ENCODE results near the gene GRK4.
"Not testable (repeated sequence)": the region's sequence is repeated elsewhere in the genome, so short reads cannot be mapped to it uniquely, and the experiment has no call there.

GRK4 gene

DNA sequence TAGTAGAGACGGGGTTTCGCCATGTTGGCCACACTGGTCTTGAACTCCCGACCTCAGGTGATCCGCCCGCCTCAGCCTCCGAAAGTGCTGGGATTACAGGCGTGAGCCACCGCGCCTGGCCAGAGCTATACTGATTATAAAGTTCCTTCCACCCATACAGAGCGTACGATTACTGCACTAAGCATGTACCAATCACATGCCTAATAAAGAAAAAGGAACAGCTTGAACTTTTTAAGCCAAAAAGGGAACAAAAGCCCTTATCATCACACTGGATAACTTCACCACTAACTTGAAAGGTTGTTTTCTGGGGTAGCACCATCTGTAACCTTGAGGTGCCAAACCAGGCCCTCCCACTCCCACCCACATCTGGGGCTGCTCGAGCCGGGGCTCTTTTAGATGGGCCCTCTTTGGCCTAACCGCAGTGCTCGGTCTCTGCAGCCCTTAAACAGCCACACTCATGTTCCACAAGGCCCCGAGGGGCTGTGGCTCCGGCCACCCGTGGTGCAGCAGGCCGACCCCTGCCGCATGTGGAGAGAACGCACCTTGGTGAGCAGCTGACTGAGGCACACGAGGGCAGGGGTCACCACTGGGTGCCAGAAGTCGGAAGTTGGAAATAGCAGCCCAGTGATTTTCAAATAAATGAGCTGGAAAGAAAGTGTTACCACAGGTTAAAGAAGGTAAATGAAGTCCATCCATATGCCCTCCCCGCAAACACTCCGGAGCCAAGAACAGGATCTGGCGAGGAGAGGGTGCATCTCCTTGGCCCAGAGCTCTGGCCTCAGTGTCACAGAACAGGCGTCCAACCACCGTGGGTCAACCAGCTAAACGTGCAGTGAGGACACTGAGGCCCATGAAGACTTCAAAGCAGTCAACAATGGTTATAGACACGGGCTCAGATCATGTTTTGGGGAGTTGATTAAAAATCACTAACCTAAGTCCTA is 18.5 kb upstream of the GRK4 start:
- no peaks in the 10 kb centered on the region for H3K4me1 ChIP-seq (ENCODE audit: control insufficient read depth in 1 of 2, insufficient read depth in 2 of 2, low read length in 2 of 2)
- H3K9me3 ChIP-seq (ENCODE audit: control insufficient read depth in 1 of 2, low read length in 2 of 2): no peaks in the 10 kb centered on the region
- H3K4me3 ChIP-seq (ENCODE audit: low read depth in 1 of 2, low read length in 2 of 2): no peak overlapping the region
- H3K27me3 ChIP-seq (ENCODE audit: low read depth, low read length): no peaks in the 10 kb centered on the region
- H3K27ac ChIP-seq (ENCODE audit: low read length): no peak overlapping the region
- peaks cover 55 to 95% of the 10 kb centered on the region in 2 donors for H3K36me3 ChIP-seq (ENCODE audit: control insufficient read depth in 1 of 2, insufficient read depth in 2 of 2, low read length in 2 of 2)

GRCh38 chr4:2945619-2946604 is 17.5 kb upstream of the GRK4 start:
- not testable (repeated sequence) for H3K9me3 ChIP-seq (ENCODE audit: control insufficient read depth in 1 of 2, low read length in 2 of 2); H3K27me3 ChIP-seq (ENCODE audit: low read depth, low read length); H3K4me3 ChIP-seq (ENCODE audit: low read depth in 1 of 2, low read length in 2 of 2); H3K27ac ChIP-seq (ENCODE audit: low read length); H3K4me1 ChIP-seq (ENCODE audit: control insufficient read depth in 1 of 2, insufficient read depth in 2 of 2, low read length in 2 of 2)
- H3K36me3 ChIP-seq (ENCODE audit: control insufficient read depth in 1 of 2, insufficient read depth in 2 of 2, low read length in 2 of 2): peaks cover 55 to 93% of the 10 kb centered on the region in 2 donors

GRCh38 chr4:2946812-2947600 is 16.4 kb upstream of the GRK4 start:
- Histone ChIP-seq H3K9me3 (ENCODE audit: control insufficient read depth in 1 of 2, low read length in 2 of 2) (no peaks in the 10 kb centered on the region), H3K27ac (ENCODE audit: low read length) (no peak overlapping the region), H3K4me3 (ENCODE audit: low read depth in 1 of 2, low read length in 2 of 2) (no peak overlapping the region), H3K27me3 (ENCODE audit: low read depth, low read length) (no peaks in the 10 kb centered on the region), H3K36me3 (ENCODE audit: control insufficient read depth in 1 of 2, insufficient read depth in 2 of 2, low read length in 2 of 2) (peaks cover 52 to 91% of the 10 kb centered on the region in 2 donors), H3K4me1 (ENCODE audit: control insufficient read depth in 1 of 2, insufficient read depth in 2 of 2, low read length in 2 of 2) (no peaks in the 10 kb centered on the region)

DNA sequence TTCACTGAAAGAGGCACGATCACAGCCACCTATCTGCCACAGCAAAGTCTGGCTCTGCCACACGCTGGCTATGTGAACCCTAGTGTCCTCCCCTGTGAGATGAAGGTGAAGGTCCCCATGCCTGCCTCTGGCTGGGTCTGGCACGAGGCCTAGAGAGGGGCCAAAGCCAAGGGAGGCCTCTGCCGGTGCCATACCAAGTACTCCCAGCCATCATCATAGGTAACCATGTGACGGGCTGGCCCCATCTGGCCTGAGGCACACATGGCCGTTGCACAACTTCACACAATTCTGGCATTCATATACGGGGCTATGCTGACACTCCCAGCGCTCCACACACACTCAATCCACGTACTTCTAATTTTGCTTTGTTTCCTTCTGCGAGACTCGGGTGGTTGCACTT is 15.4 kb upstream of the GRK4 start:
- H3K4me1 ChIP-seq (ENCODE audit: control insufficient read depth in 1 of 2, insufficient read depth in 2 of 2, low read length in 2 of 2): no peaks in the 10 kb centered on the region

DNA sequence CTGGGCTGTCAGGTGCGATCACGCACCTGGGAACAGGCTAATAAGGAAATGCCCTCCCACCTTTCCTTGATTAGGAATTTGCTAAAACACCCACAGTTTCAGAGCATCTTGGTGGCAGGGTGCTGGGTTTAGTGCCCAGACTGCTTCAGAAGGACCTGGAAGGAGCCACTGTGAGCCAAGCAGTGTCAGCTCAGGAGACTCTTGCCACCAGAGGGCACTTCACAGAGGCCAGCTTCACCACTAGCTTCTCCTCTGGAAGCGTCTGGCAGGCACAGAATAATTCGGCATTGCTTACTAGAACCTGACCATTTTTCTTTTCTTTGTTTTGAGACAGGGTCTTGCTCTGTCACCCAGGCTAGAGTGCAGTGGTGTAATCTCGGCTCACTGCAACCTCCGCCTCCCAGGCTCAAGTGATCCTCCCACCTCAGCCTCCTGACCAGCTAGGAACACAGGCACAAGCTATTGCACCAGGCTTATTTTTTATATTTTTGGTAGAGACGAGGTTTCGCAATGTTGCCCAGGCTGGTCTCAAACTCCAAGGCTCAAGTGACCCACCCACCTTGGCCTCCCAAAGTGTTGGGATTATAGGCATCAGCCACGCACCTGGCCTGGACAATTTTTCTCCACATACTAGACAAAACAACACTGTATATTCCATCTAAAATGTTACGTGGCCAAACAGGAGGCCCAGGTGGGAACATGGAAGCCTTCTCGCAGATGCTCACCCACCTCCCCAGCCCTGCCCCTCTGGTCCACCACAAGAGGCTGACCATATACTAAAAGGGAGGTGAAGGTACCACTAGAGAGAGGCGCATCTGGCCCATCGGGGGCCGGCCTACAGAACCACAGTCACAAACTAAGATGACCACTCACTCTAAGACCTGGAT is 14.2 kb upstream of the GRK4 start:
- Histone ChIP-seq H3K4me1 (ENCODE audit: control insufficient read depth in 1 of 2, insufficient read depth in 2 of 2, low read length in 2 of 2) (no peaks in the 10 kb centered on the region), H3K27ac (ENCODE audit: low read length) (no peak overlapping the region), H3K9me3 (ENCODE audit: control insufficient read depth in 1 of 2, low read length in 2 of 2) (no peaks in the 10 kb centered on the region), H3K4me3 (ENCODE audit: low read depth in 1 of 2, low read length in 2 of 2) (no peak overlapping the region), H3K36me3 (ENCODE audit: control insufficient read depth in 1 of 2, insufficient read depth in 2 of 2, low read length in 2 of 2) (peaks cover 62 to 91% of the 10 kb centered on the region in 2 donors), H3K27me3 (ENCODE audit: low read depth, low read length) (no peaks in the 10 kb centered on the region)

More for the DNA sequence above, 15.4 kb upstream of the GRK4 start:
- no peaks in the 10 kb centered on the region for H3K9me3 ChIP-seq (ENCODE audit: control insufficient read depth in 1 of 2, low read length in 2 of 2)
- H3K36me3 ChIP-seq (ENCODE audit: control insufficient read depth in 1 of 2, insufficient read depth in 2 of 2, low read length in 2 of 2): peaks cover 52 to 91% of the 10 kb centered on the region in 2 donors
- H3K27ac ChIP-seq (ENCODE audit: low read length): no peak overlapping the region
- no peaks in the 10 kb centered on the region for H3K27me3 ChIP-seq (ENCODE audit: low read depth, low read length)
- H3K4me3 ChIP-seq (ENCODE audit: low read depth in 1 of 2, low read length in 2 of 2): no peak overlapping the region

DNA sequence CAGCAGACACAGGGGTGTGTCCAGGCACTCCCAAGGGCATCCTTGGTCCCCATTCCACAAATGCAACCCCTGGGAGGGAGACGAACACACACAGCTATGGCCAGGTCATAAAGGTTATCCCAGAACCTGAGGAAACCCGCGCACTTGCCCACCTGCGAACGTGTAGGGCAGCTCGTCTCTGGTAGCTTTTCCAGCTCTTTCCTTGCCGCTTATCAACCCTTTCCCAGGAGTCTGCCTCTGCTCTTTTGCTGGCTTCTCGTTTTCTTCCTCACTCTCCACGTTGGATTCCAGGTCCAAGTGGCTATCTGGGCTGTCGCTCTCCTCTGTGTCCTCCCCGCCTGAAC is 13.6 kb upstream of the GRK4 start:
- Histone ChIP-seq H3K36me3 (ENCODE audit: control insufficient read depth in 1 of 2, insufficient read depth in 2 of 2, low read length in 2 of 2) (peaks cover 62 to 89% of the 10 kb centered on the region in 2 donors), H3K4me3 (ENCODE audit: low read depth in 1 of 2, low read length in 2 of 2) (no peak overlapping the region), H3K27me3 (ENCODE audit: low read depth, low read length) (no peaks in the 10 kb centered on the region), H3K9me3 (ENCODE audit: control insufficient read depth in 1 of 2, low read length in 2 of 2) (no peaks in the 10 kb centered on the region), H3K4me1 (ENCODE audit: control insufficient read depth in 1 of 2, insufficient read depth in 2 of 2, low read length in 2 of 2) (no peaks in the 10 kb centered on the region), H3K27ac (ENCODE audit: low read length) (no peak overlapping the region)

DNA sequence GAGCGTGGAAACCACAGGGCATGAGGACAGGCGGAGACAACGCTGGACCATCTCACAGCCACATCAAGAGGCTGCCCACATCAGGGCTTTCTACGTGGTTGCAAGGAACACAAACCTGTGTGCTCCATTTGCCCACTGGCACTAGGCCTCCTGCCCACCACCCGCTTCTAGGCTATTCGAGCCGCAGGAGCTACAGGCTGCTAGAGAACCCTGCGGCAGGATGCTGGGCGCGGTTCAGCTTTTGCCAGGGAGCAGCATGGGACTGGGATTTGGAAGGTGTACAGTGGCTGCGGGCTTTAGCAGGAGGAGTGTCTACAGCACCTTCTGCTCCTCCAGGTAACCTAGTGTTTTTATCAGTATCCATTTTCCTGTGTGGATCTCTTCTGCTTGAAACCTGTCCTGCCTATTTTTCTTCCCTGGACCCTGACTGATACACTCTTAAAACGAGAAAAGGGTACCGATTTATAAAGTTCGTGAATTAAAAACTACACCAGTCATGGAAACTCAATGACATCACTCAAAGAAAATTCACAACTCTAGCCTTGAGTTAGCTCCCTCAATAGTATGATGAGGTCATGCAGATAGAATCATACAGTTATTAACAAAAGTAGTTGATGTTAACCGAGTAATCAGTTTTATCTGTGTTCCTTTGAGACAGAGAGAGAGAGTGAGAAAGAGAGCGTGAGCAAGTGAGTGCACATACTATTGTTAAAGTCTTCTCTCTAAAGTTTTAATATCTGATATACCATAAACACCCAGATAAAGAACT is 13.0 kb upstream of the GRK4 start:
- no peaks in the 10 kb centered on the region for H3K27me3 ChIP-seq (ENCODE audit: low read depth, low read length)

DNA sequence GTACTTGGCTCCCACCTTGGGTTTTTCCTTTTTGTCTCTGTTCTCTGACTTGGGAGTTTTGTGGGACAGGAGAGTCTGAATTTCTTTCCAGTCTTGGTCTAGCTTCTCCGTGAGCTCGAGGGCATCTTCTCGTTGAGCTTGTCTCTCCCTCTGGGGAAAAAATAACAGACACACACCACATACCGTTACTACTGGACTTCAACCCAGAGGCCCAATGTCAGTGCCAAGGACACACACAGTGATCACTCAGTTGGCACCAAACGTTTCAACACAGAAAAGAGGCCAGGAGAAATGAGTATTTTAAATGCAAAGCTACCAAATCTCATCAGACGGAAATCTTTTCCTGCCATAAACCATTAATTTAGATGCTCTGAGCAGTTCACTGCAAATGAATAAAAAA is 9.9 kb upstream of the GRK4 start:
- Histone ChIP-seq H3K27me3 (ENCODE audit: low read depth, low read length) (no peaks in the 10 kb centered on the region), H3K27ac (ENCODE audit: low read length) (no peak overlapping the region), H3K36me3 (ENCODE audit: control insufficient read depth in 1 of 2, insufficient read depth in 2 of 2, low read length in 2 of 2) (peaks cover 54 to 77% of the 10 kb centered on the region in 2 donors), H3K4me1 (ENCODE audit: control insufficient read depth in 1 of 2, insufficient read depth in 2 of 2, low read length in 2 of 2) (no peaks in the 10 kb centered on the region), H3K4me3 (ENCODE audit: low read depth in 1 of 2, low read length in 2 of 2) (no peak overlapping the region), H3K9me3 (ENCODE audit: control insufficient read depth in 1 of 2, low read length in 2 of 2) (no peaks in the 10 kb centered on the region)

More for the DNA sequence above, 13.0 kb upstream of the GRK4 start:
- H3K9me3 ChIP-seq (ENCODE audit: control insufficient read depth in 1 of 2, low read length in 2 of 2): no peaks in the 10 kb centered on the region
- H3K4me3 ChIP-seq (ENCODE audit: low read depth in 1 of 2, low read length in 2 of 2): no peak overlapping the region
- no peak overlapping the region for H3K27ac ChIP-seq (ENCODE audit: low read length)
- peaks cover 57 to 84% of the 10 kb centered on the region in 2 donors for H3K36me3 ChIP-seq (ENCODE audit: control insufficient read depth in 1 of 2, insufficient read depth in 2 of 2, low read length in 2 of 2)
- no peaks in the 10 kb centered on the region for H3K4me1 ChIP-seq (ENCODE audit: control insufficient read depth in 1 of 2, insufficient read depth in 2 of 2, low read length in 2 of 2)

DNA sequence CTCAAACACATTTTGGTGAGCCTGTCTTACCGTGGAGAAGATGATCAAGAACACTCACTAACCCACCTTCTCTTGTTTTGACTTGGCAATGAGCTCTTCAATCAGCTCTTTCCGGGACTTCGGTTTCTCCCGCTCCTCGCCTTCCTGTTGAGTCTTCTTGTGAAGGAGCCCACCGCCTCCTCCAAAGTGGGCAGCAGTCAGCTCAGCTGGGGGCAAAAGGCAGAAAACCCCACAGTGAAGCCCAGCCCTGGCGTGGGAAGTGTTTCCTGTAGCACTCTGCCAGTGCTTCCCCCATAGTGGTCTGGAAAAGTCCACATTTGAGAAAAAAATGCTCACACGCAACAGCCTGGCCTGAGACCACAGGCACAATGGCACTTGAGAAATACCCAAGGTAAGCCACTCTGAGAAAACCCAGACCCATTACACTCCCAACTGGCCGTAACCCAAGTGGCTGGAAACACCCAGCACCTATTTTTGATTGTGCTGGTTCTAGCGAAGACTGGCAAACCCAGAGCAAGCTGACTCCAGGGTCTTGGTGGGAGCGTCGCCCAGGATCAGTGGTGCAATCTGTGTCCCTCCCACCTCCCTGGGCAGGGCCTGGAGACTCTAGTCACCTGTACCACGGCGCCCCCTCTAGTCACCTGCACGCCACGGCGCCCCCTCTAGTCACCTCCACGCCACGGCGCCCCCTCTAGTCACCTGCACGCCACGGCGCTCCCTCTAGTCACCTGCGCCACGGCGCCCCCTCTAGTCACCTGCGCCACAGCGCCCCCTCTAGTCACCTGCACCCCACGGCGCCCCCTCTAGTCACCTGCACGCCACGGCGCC is 8.8 kb upstream of the GRK4 start:
- H3K4me1 ChIP-seq (ENCODE audit: control insufficient read depth in 1 of 2, insufficient read depth in 2 of 2, low read length in 2 of 2): no peaks in the 10 kb centered on the region
- peaks cover 53 to 71% of the 10 kb centered on the region in 2 donors for H3K36me3 ChIP-seq (ENCODE audit: control insufficient read depth in 1 of 2, insufficient read depth in 2 of 2, low read length in 2 of 2)
- no peaks in the 10 kb centered on the region for H3K9me3 ChIP-seq (ENCODE audit: control insufficient read depth in 1 of 2, low read length in 2 of 2)
- H3K27ac ChIP-seq (ENCODE audit: low read length): no peak overlapping the region
- H3K4me3 ChIP-seq (ENCODE audit: low read depth in 1 of 2, low read length in 2 of 2): no peak overlapping the region
- H3K27me3 ChIP-seq (ENCODE audit: low read depth, low read length): no peaks in the 10 kb centered on the region

Data from muscle layer of duodenum (tissue), 2 donors.